ENCODE measurements around the gene PRELP.

- TF ChIP-seq BHLHE40 (IDR thresholded peaks at IDR 0.05; ENCODE audit: borderline replicate concordance) = no peak
- TF ChIP-seq TARDBP (IDR thresholded peaks at IDR 0.05) = no peak
- TF ChIP-seq FOXK2 (IDR thresholded peaks at IDR 0.05) = no peak
- TF ChIP-seq SP1 (IDR thresholded peaks at IDR 0.05) = no peak
- TF ChIP-seq ARNT (IDR thresholded peaks at IDR 0.05) = no peak
- TF ChIP-seq CTBP1 (IDR thresholded peaks at IDR 0.05; ENCODE audit: borderline replicate concordance) = no peak
- TF ChIP-seq FOXM1 (IDR thresholded peaks at IDR 0.05; ENCODE audit: borderline replicate concordance) = no peak
- TF ChIP-seq SUZ12 (IDR thresholded peaks at IDR 0.05) = no peak
- no peak for TF ChIP-seq ELF4 (IDR thresholded peaks at IDR 0.05)
- TF ChIP-seq L3MBTL2 (conservative IDR thresholded peaks at IDR 0.05) = no peak
- TF ChIP-seq NFRKB (IDR thresholded peaks at IDR 0.05) = no peak
- no peak for TF ChIP-seq PKNOX1 (IDR thresholded peaks at IDR 0.05)
Measured at GRCh38 chr1:203523667-203524066, 48.1 kb downstream of the PRELP start.

Measured in HEK293T (cell line).